H9 (cell line): Measurements from ENCODE around the gene CYP26A1. TPM values are rescaled to one million over a fixed set of nuclear protein-coding genes. Genes with fewer than 3 reads are reported as not detected.

Source experiments
- DNase-seq: peaks from one replicate; pipeline ENCODE4 v3.0.0-alpha.2; 2017
- H2AFZ ChIP-seq: one replicate; pipeline ENCODE4 v1.6.1; 2013; ENCODE audit warnings: mild to moderate bottlenecking, low read length, control low read depth, moderate library complexity
- H2AK5ac ChIP-seq: 2 replicates; pipeline ENCODE4 v1.6.1; 2013; ENCODE audit warnings: low read length, control low read depth, mixed read lengths; ENCODE audit not compliant: insufficient read length
- H2BK120ac ChIP-seq: one replicate; pipeline ENCODE4 v1.6.1; 2013; ENCODE audit warnings: low read depth, mild to moderate bottlenecking, low read length, control low read depth, inconsistent platforms; ENCODE audit not compliant: poor library complexity, severe bottlenecking
- H2BK12ac ChIP-seq: 2 replicates; pipeline ENCODE4 v1.6.1; 2013; ENCODE audit warnings: low read length, control low read depth, mixed read lengths, low read depth; ENCODE audit not compliant: insufficient read length
- H2BK15ac ChIP-seq: 2 replicates; pipeline ENCODE4 v1.6.1; 2013; ENCODE audit warnings: low read depth, low read length, control low read depth
- H2BK20ac ChIP-seq: one replicate; pipeline ENCODE4 v1.6.1; 2013; ENCODE audit warnings: low read depth, mild to moderate bottlenecking, low read length, control low read depth, inconsistent platforms; ENCODE audit not compliant: poor library complexity, severe bottlenecking
- H2BK5ac ChIP-seq: 2 replicates; pipeline ENCODE4 v1.6.1; 2013; ENCODE audit warnings: low read length, control low read depth, mixed read lengths; ENCODE audit not compliant: insufficient read length
- H3K14ac ChIP-seq: 2 replicates; pipeline ENCODE4 v1.6.1; 2013; ENCODE audit warnings: low read length, control low read depth; ENCODE audit not compliant: insufficient read depth
- H3K18ac ChIP-seq: 2 replicates; pipeline ENCODE4 v1.6.1; 2013; ENCODE audit warnings: low read depth, mild to moderate bottlenecking, mixed read lengths, low read length, control low read depth; ENCODE audit not compliant: insufficient read length
- H3K23ac ChIP-seq: 2 replicates; pipeline ENCODE4 v1.6.1; 2013; ENCODE audit warnings: low read length, control low read depth, mixed read lengths, low read depth; ENCODE audit not compliant: insufficient read length
- H3K23me2 ChIP-seq: 2 replicates; pipeline ENCODE4 v1.6.1; 2013; ENCODE audit warnings: low read depth, mild to moderate bottlenecking, mixed read lengths, low read length, control low read depth; ENCODE audit not compliant: insufficient read length, poor library complexity, severe bottlenecking
- H3K27ac ChIP-seq: 2 replicates; pipeline ENCODE4 v1.5.1; 2013; ENCODE audit warnings: low read length, control low read depth, mixed read lengths, low read depth; ENCODE audit not compliant: insufficient read length
- H3K27me3 ChIP-seq: 2 replicates; pipeline ENCODE4 v1.6.1; 2013; ENCODE audit warnings: low read length, control low read depth, inconsistent platforms; ENCODE audit not compliant: insufficient read depth
- H3K4ac ChIP-seq: 2 replicates; pipeline ENCODE4 v1.6.1; 2013; ENCODE audit warnings: low read depth, mild to moderate bottlenecking, control low read depth, inconsistent platforms, low read length, moderate library complexity
- H3K4me1 ChIP-seq: 2 replicates; pipeline ENCODE4 v1.6.1; 2013; ENCODE audit warnings: low read length, control low read depth, inconsistent platforms; ENCODE audit not compliant: insufficient read depth
- H3K4me2 ChIP-seq: 2 replicates; pipeline ENCODE4 v1.6.1; 2013; ENCODE audit warnings: low read length, control low read depth, mixed read lengths; ENCODE audit not compliant: insufficient read length, insufficient read depth
- H3K56ac ChIP-seq: 2 replicates; pipeline ENCODE4 v1.6.1; 2013; ENCODE audit warnings: low read depth, mild to moderate bottlenecking, mixed read lengths, low read length, control low read depth; ENCODE audit not compliant: insufficient read length
- H3K79me1 ChIP-seq: 2 replicates; pipeline ENCODE4 v1.6.1; 2013; ENCODE audit warnings: low read depth, mild to moderate bottlenecking, moderate library complexity, low read length, control low read depth, inconsistent platforms; ENCODE audit not compliant: insufficient read depth, poor library complexity, severe bottlenecking
- H3K79me2 ChIP-seq: 2 replicates; pipeline ENCODE4 v1.6.1; 2013; ENCODE audit warnings: low read length, control low read depth, inconsistent platforms; ENCODE audit not compliant: insufficient read depth
- H3K9ac ChIP-seq: 2 replicates; pipeline ENCODE4 v1.6.1; 2013; ENCODE audit warnings: low read length, control low read depth, mixed read lengths; ENCODE audit not compliant: insufficient read length; ENCODE audit errors: extremely low read depth
- H3K9me3 ChIP-seq: one replicate; pipeline ENCODE4 v1.6.1; 2013; ENCODE audit warnings: low read depth, low read length, inconsistent platforms; ENCODE audit not compliant: control insufficient read depth
- H3T11ph ChIP-seq: one replicate; pipeline ENCODE4 v1.6.1; 2013; ENCODE audit warnings: mild to moderate bottlenecking, low read length, control low read depth, inconsistent platforms
- H4K20me1 ChIP-seq: one replicate; pipeline ENCODE4 v1.6.1; 2013; ENCODE audit not compliant: control insufficient read depth, insufficient read length, insufficient read depth
- H4K5ac ChIP-seq: 2 replicates; pipeline ENCODE4 v1.6.1; 2013; ENCODE audit warnings: low read depth, mild to moderate bottlenecking, mixed read lengths, low read length, control low read depth; ENCODE audit not compliant: insufficient read length
- H4K8ac ChIP-seq: replicated peaks from 2 replicates; pipeline ENCODE4 v1.6.1; 2013; ENCODE audit warnings: low read length, control low read depth, mixed read lengths, low read depth; ENCODE audit not compliant: insufficient read length
- H4K91ac ChIP-seq: 2 replicates; pipeline ENCODE4 v1.6.1; 2013; ENCODE audit warnings: low read depth, mild to moderate bottlenecking, moderate library complexity, mixed read lengths, low read length, control low read depth; ENCODE audit not compliant: insufficient read length
- H3K27ac Mint-ChIP-seq, 3 experiments: 2 replicates in 2 of 3; 3 replicates in 1 of 3; pipeline ENCODE4 v1.8.0; 2020 to 2021; ENCODE audit warnings: mixed read lengths in 3 of 3, mild to moderate bottlenecking in 1 of 3, moderate library complexity in 1 of 3
- H3K27me3 Mint-ChIP-seq: 2 replicates; pipeline ENCODE4 v1.8.0; 2021; ENCODE audit warnings: low read depth, mild to moderate bottlenecking, moderate library complexity, mixed read lengths
- H3K36me3 Mint-ChIP-seq, 3 experiments: 2 replicates in 2 of 3; 3 replicates in 1 of 3; pipeline ENCODE4 v1.8.0; 2020 to 2021; ENCODE audit warnings: low read depth in 3 of 3, mixed read lengths in 3 of 3; ENCODE audit not compliant: insufficient read depth in 1 of 3
- H3K4me1 Mint-ChIP-seq, 2 experiments: 2 replicates each; pipeline ENCODE4 v1.8.0; 2020; ENCODE audit warnings: mixed read lengths in 2 of 2
- H3K4me3 Mint-ChIP-seq, 2 experiments: 2 replicates in 1 of 2; 3 replicates in 1 of 2; pipeline ENCODE4 v1.8.0; 2020 to 2021; ENCODE audit warnings: mild to moderate bottlenecking in 2 of 2, mixed read lengths in 2 of 2, moderate library complexity in 1 of 2
- H3K9me3 Mint-ChIP-seq, 2 experiments: 2 replicates in 1 of 2; 3 replicates in 1 of 2; pipeline ENCODE4 v1.8.0; 2020; ENCODE audit warnings: mild to moderate bottlenecking in 2 of 2, mixed read lengths in 2 of 2, moderate library complexity in 1 of 2
- CTCF ChIP-seq: fragments of 200-600 bp; sonication (generic); conservative IDR thresholded peaks from 3 replicates; pipeline ENCODE4 v1.8.0; 2021; ENCODE audit warnings: antibody characterized with exemption, mild to moderate bottlenecking
- WGBS: extraction: QIAGEN DNeasy Blood & Tissue Kit; methylation state at CpG from one replicate; pipeline ENCODE4 v1.1.7; 2013; ENCODE audit warnings: missing lambda C conversion rate, low lambda C conversion rate, mixed read lengths; ENCODE audit not compliant: insufficient read length; ENCODE audit errors: extremely low coverage; 5-methylcytosine and 5-hydroxymethylcytosine counted together
- total RNA-seq: library from RNA; stranded (reverse); gene quantifications from 2 replicates; pipeline ENCODE4 v1.2.1, GENCODE V29; 2021

The CYP26A1 gene
- total RNA-seq, 1 experiment from 2014 or later, result 72.1 TPM

GRCh38 chr10:93088466-93088865 is 14.8 kb downstream of the CYP26A1 start:
- Mint-ChIP-seq H3K27me3 (no peaks in the 10 kb centered on the region; the same call in 1 of the 2 replicates), H3K4me3 (no peak overlapping the region; a peak in 1 of 5 replicates), H3K27ac (peak overlapping the region; percentile 4 to 45 (median 24); a peak in 5 of 7 replicates), H3K9me3 (peaks cover 0 to 3% of the 10 kb centered on the region in 2 experiments; a peak in 3 of 5 replicates), H3K4me1 (peaks cover 26 to 28% of the 10 kb centered on the region in 2 experiments), H3K36me3 (peaks cover 0 to 5% (median 2%) of the 10 kb centered on the region in 3 experiments; a peak in 3 of 7 replicates)
- DNase-seq, result no peak
- no peak overlapping the region for H2BK20ac ChIP-seq
- H3K79me2 ChIP-seq, result no peaks in the 10 kb centered on the region
- no peak overlapping the region for H3K4ac ChIP-seq
- no peak overlapping the region for H4K5ac ChIP-seq
- H2BK120ac ChIP-seq, result no peak overlapping the region
- H4K20me1 ChIP-seq, result no peaks in the 10 kb centered on the region
- TF ChIP-seq CTCF, result no peak
- no peak overlapping the region for H4K8ac ChIP-seq
- H3K27ac ChIP-seq, result no peak overlapping the region
- no peaks in the 10 kb centered on the region; the same call in 1 of the 2 replicates for H3K27me3 ChIP-seq
- H2BK12ac ChIP-seq, result no peak overlapping the region
- no CpG with 5 or more reads among the region's 4 CpGs for WGBS
- no peak overlapping the region for H3K23ac ChIP-seq
- no peaks in the 10 kb centered on the region for H3K23me2 ChIP-seq
- no peaks in the 10 kb centered on the region for H3K79me1 ChIP-seq
- H3K4me2 ChIP-seq, result no peak overlapping the region
- H2BK15ac ChIP-seq, result no peak overlapping the region
- no peak overlapping the region for H2AK5ac ChIP-seq
- peaks cover 5% of the 10 kb centered on the region; the same call in 1 of the 2 replicates for H3K4me1 ChIP-seq
- no peaks in the 10 kb centered on the region for H3K9me3 ChIP-seq
- no peak overlapping the region for H3K56ac ChIP-seq
- no peak overlapping the region for H2BK5ac ChIP-seq
- no peak overlapping the region for H3K14ac ChIP-seq
- H3K18ac ChIP-seq, result no peak overlapping the region
- peak overlapping the region; percentile 26 for H2AFZ ChIP-seq
- H3K9ac ChIP-seq, result no peak overlapping the region
- no peak overlapping the region for H3T11ph ChIP-seq
- no peak overlapping the region for H4K91ac ChIP-seq
